Measurements from ENCODE around the gene CCDC102A. TPM values are rescaled to one million over a fixed set of nuclear protein-coding genes. Genes with fewer than 3 reads are reported as not detected.

The CCDC102A gene
- total and polyA plus RNA-seq, 9 of the 15 experiments (the other 6 are each of a cell fraction or from before 2014, with no cell fraction given) = 0.03 to 4.9 (median 1.4) TPM

DNA sequence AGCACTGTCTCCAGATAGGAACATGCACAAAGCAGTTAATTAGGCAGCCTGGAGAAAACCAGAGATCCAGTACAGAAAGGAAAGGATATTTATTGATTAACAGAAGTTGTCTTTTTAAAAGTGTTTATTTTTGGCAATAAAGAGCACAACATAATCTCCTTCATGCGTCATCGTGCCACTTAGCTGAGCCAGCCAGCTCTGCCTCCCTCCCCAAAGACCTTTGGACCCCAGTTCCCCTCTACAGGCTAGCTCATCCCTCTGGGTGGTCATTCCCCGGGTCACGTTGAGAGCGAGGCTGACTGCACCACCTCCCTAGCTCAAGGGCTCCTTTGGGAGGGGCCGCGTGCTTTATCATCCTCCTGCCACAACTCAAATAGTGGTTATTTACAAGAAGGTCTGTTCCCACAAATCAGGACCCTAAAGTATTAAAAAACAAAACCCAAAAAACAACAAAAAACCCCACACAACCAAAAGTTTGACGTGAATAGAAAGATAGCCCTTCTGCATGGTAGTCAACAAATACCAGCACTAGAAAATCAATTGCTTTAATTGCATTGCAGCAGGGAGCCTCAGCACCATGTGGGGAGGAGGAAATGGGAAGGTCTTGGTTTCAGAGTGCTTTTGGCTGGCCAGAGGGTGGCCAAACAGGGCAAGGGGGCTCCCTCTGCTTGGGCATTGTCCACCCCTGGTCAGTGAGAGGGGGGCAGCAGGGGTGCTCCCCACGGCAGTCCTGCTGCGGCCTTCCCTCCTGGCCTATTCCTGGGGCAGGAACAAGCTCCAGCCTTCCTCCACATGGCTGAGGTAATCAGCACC, 64.3 kb downstream of the CCDC102A start:
- intact Hi-C loops (cut with micrococcal nuclease) = no loop called here
- DNase-seq (ENCODE audit: extremely low read depth in 1 of 4, low spot score in 3 of 4) (no peak), ATAC-seq (no peak), FAIRE-seq (no peak)
- WGBS (ENCODE audit: insufficient coverage, low coverage, missing lambda C conversion rate) = 81% methylated on average over 10 of the region's 10 CpGs
- no TSS peak for BruUV-seq (replicated peaks)
- Histone ChIP-seq H3K9me1 (ENCODE audit: control insufficient read depth, insufficient read depth, low read length) (peaks cover 3% of the 10 kb centered on the region), H3K36me3 (ENCODE audit: control insufficient read depth, insufficient read depth, low read length) (peaks cover 69% of the 10 kb centered on the region), H3K4me1 (replicated peaks in 1 of 2; ENCODE audit: control insufficient read depth in 2 of 2, insufficient read depth in 2 of 2, low read length in 2 of 2) (peaks cover 11 to 20% of the 10 kb centered on the region in 2 experiments), H2AFZ (ENCODE audit: low read depth, low read length) (no peak overlapping the region), H3K9me3 (replicated peaks; ENCODE audit: control insufficient read depth, insufficient read depth, low read depth, low read length) (no peaks in the 10 kb centered on the region), H3K27me3 (ENCODE audit: control insufficient read depth in 2 of 2, insufficient read depth in 2 of 2, low read length in 2 of 2) (no peaks in the 10 kb centered on the region), H4K20me1 (replicated peaks; ENCODE audit: control insufficient read depth, insufficient read depth, low read length) (0 out of 2 replicates have a peak, but pooled peaks cover 4% of the 10 kb centered on the region), H3K4me3 (no peak overlapping the region), H3K79me2 (ENCODE audit: control insufficient read depth, insufficient read depth, low read length) (no peaks in the 10 kb centered on the region), H3K4me2 (ENCODE audit: insufficient read depth, low read length) (no peak overlapping the region), H3K9ac (ENCODE audit: insufficient read depth in 1 of 2, low read depth in 2 of 2, low read length in 2 of 2) (no peak overlapping the region; a peak in 1 of 4 replicates), H3K27ac (ENCODE audit: extremely low read depth, low read depth, low read length) (no peak overlapping the region)
- in situ Hi-C loops (cut with MboI) = no loop called here
- TF ChIP-seq, protein P1, sequence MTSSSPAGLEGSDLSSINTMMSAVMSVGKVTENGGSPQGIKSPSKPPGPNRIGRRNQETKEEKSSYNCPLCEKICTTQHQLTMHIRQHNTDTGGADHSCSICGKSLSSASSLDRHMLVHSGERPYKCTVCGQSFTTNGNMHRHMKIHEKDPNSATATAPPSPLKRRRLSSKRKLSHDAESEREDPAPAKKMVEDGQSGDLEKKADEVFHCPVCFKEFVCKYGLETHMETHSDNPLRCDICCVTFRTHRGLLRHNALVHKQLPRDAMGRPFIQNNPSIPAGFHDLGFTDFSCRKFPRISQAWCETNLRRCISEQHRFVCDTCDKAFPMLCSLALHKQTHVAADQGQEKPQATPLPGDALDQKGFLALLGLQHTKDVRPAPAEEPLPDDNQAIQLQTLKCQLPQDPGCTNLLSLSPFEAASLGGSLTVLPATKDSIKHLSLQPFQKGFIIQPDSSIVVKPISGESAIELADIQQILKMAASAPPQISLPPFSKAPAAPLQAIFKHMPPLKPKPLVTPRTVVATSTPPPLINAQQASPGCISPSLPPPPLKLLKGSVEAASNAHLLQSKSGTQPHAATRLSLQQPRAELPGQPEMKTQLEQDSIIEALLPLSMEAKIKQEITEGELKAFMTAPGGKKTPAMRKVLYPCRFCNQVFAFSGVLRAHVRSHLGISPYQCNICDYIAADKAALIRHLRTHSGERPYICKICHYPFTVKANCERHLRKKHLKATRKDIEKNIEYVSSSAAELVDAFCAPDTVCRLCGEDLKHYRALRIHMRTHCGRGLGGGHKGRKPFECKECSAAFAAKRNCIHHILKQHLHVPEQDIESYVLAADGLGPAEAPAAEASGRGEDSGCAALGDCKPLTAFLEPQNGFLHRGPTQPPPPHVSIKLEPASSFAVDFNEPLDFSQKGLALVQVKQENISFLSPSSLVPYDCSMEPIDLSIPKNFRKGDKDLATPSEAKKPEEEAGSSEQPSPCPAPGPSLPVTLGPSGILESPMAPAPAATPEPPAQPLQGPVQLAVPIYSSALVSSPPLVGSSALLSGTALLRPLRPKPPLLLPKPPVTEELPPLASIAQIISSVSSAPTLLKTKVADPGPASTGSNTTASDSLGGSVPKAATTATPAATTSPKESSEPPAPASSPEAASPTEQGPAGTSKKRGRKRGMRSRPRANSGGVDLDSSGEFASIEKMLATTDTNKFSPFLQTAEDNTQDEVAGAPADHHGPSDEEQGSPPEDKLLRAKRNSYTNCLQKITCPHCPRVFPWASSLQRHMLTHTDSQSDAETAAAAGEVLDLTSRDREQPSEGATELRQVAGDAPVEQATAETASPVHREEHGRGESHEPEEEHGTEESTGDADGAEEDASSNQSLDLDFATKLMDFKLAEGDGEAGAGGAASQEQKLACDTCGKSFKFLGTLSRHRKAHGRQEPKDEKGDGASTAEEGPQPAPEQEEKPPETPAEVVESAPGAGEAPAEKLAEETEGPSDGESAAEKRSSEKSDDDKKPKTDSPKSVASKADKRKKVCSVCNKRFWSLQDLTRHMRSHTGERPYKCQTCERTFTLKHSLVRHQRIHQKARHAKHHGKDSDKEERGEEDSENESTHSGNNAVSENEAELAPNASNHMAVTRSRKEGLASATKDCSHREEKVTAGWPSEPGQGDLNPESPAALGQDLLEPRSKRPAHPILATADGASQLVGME (CRISPR knock-in tag; IDR thresholded peaks at IDR 0.05) = no peak
- peak; percentile 45 for TF ChIP-seq POLR2A (conservative IDR thresholded peaks at IDR 0.05)
- TF ChIP-seq, protein P2, sequence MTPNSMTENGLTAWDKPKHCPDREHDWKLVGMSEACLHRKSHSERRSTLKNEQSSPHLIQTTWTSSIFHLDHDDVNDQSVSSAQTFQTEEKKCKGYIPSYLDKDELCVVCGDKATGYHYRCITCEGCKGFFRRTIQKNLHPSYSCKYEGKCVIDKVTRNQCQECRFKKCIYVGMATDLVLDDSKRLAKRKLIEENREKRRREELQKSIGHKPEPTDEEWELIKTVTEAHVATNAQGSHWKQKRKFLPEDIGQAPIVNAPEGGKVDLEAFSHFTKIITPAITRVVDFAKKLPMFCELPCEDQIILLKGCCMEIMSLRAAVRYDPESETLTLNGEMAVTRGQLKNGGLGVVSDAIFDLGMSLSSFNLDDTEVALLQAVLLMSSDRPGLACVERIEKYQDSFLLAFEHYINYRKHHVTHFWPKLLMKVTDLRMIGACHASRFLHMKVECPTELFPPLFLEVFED (CRISPR knock-in tag; conservative IDR thresholded peaks at IDR 0.05) = peak; percentile 37; the same call in 1 of the 2 replicates
- 0 out of 2 replicates have a peak, but pooled peaks have one; percentile 28 for TF ChIP-seq SUPT5H (IDR thresholded peaks at IDR 0.05)
- 0 out of 4 replicates have a peak, but pooled peaks of 1 of the 2 experiments have one; percentile 18 for TF ChIP-seq SIN3A (IDR thresholded peaks at IDR 0.05; ENCODE audit: borderline replicate concordance in 2 of 2, control insufficient read depth in 1 of 2, low read depth in 2 of 2, low read length in 2 of 2)
- ChIA-PET POLR2A (interaction anchor here (0.8 to 2.7 kb wide), 4 partner anchors 9 to 170 kb away, joined by 3 to 14 read pairs (median 5); partner anchors contain the start of genes CIAPIN1, COQ9 and POLR2C), CTCF (ENCODE audit: low intra/inter-chr PET ratio) (no interaction called here)

Measured in K562 (cell line).